NT2/D1 (cell line): Measurements from ENCODE around the gene CHMP4B.

Source experiments
- DNase-seq: peaks from one replicate; pipeline ENCODE4 v3.0.0-alpha.2; 2011; ENCODE audit warnings: low read depth, low spot score
- H3K27me3 ChIP-seq: 2 replicates; pipeline ENCODE4 v1.6.0; 2011; ENCODE audit warnings: mild to moderate bottlenecking; ENCODE audit not compliant: insufficient read length, insufficient read depth
- H3K36me3 ChIP-seq: 2 replicates; pipeline ENCODE4 v1.6.1; 2011; ENCODE audit warnings: mild to moderate bottlenecking, low read length, mixed read lengths; ENCODE audit not compliant: insufficient read depth, insufficient read length
- H3K4me1 ChIP-seq: 2 replicates; pipeline ENCODE4 v1.5.1; 2011; ENCODE audit not compliant: insufficient read depth, insufficient read length
- H3K4me3 ChIP-seq: 2 replicates; pipeline ENCODE4 v1.5.1; 2011; ENCODE audit warnings: low read depth; ENCODE audit not compliant: insufficient read length
- H3K9ac ChIP-seq: 2 replicates; pipeline ENCODE4 v1.6.0; 2011; ENCODE audit warnings: low read depth; ENCODE audit not compliant: insufficient read length
- H3K9me3 ChIP-seq: 2 replicates; pipeline ENCODE4 v1.5.1; 2011; ENCODE audit warnings: mild to moderate bottlenecking, low read length; ENCODE audit not compliant: insufficient read depth
- SUZ12 ChIP-seq: IDR thresholded peaks from 2 replicates; pipeline ENCODE4 v1.6.1; 2011; ENCODE audit not compliant: insufficient read length, insufficient read depth; ENCODE audit errors: extremely low read depth
- YY1 ChIP-seq: IDR thresholded peaks from 2 replicates; pipeline ENCODE4 v1.6.1; 2011; ENCODE audit not compliant: insufficient read length, insufficient read depth
- ZNF274 ChIP-seq: IDR thresholded peaks from 2 replicates; pipeline ENCODE4 v1.6.1; 2011; ENCODE audit warnings: mild to moderate bottlenecking, low read depth, low read length

Gene CHMP4B

GRCh38 chr20:33810885-33811775, at the start of gene CHMP4B:
TSS of gene CHMP4B (plus strand) at chr20:33811348. CDS start at chr20:33811469, 121 bp downstream.
- Histone ChIP-seq H3K9ac (peak within 1 kb of the TSS; percentile 97), H3K4me1 (no peaks in the 10 kb centered on the region), H3K9me3 (no peaks in the 10 kb centered on the region), H3K36me3 (peaks cover 24% of the 10 kb centered on the region), H3K4me3 (peak within 1 kb of the TSS; percentile 84), H3K27me3 (no peaks in the 10 kb centered on the region)
- no peak for TF ChIP-seq ZNF274
- no peak for TF ChIP-seq SUZ12
- TF ChIP-seq YY1, result no peak
- DNase-seq, result peak; percentile 97

GRCh38 chr20:33761698-33762250, 49.4 kb upstream of the CHMP4B start:
- H3K4me1 ChIP-seq, result no peaks in the 10 kb centered on the region
- H3K9ac ChIP-seq, result no peak overlapping the region
- DNase-seq, result no peak
- H3K9me3 ChIP-seq, result peaks cover 12% of the 10 kb centered on the region
- H3K36me3 ChIP-seq, result peaks cover 18% of the 10 kb centered on the region
- H3K4me3 ChIP-seq, result no peak overlapping the region
- TF ChIP-seq YY1, result no peak
- TF ChIP-seq SUZ12, result no peak
- no peak for TF ChIP-seq ZNF274
- H3K27me3 ChIP-seq, result no peaks in the 10 kb centered on the region

GRCh38 chr20:33765099-33765498, 46.0 kb upstream of the CHMP4B start:
- Histone ChIP-seq H3K27me3 (no peaks in the 10 kb centered on the region), H3K9me3 (no peaks in the 10 kb centered on the region), H3K9ac (no peak overlapping the region), H3K4me1 (no peaks in the 10 kb centered on the region), H3K4me3 (no peak overlapping the region), H3K36me3 (peaks cover 14% of the 10 kb centered on the region)
- TF ChIP-seq SUZ12, result no peak
- no peak for TF ChIP-seq YY1
- TF ChIP-seq ZNF274, result no peak
- no peak for DNase-seq

GRCh38 chr20:33765592-33765991, 45.6 kb upstream of the CHMP4B start:
- H3K4me3 ChIP-seq, result no peak overlapping the region
- TF ChIP-seq SUZ12 (no peak), ZNF274 (no peak), YY1 (no peak)
- no peaks in the 10 kb centered on the region for H3K9me3 ChIP-seq
- H3K9ac ChIP-seq, result no peak overlapping the region
- no peak for DNase-seq
- H3K27me3 ChIP-seq, result no peaks in the 10 kb centered on the region
- peaks cover 14% of the 10 kb centered on the region for H3K36me3 ChIP-seq
- no peaks in the 10 kb centered on the region for H3K4me1 ChIP-seq

GRCh38 chr20:33766686-33767085, 44.5 kb upstream of the CHMP4B start:
- peaks cover 11% of the 10 kb centered on the region for H3K36me3 ChIP-seq
- H3K9ac ChIP-seq, result no peak overlapping the region
- H3K4me1 ChIP-seq, result no peaks in the 10 kb centered on the region
- no peaks in the 10 kb centered on the region for H3K27me3 ChIP-seq
- TF ChIP-seq SUZ12, result no peak
- TF ChIP-seq ZNF274, result no peak
- no peak overlapping the region for H3K4me3 ChIP-seq
- DNase-seq, result no peak
- no peaks in the 10 kb centered on the region for H3K9me3 ChIP-seq

GRCh38 chr20:33767777-33768138, 43.4 kb upstream of the CHMP4B start:
- no peak for DNase-seq
- TF ChIP-seq SUZ12 (no peak), ZNF274 (no peak), YY1 (no peak)
- Histone ChIP-seq H3K4me3 (no peak overlapping the region), H3K9ac (no peak overlapping the region), H3K36me3 (peaks cover 8% of the 10 kb centered on the region), H3K4me1 (no peaks in the 10 kb centered on the region), H3K9me3 (no peaks in the 10 kb centered on the region), H3K27me3 (no peaks in the 10 kb centered on the region)

GRCh38 chr20:33769043-33769442, 42.1 kb upstream of the CHMP4B start:
- DNase-seq, result peak; percentile 36

More at GRCh38 chr20:33769043-33769442, 42.1 kb upstream of the CHMP4B start:
- Histone ChIP-seq H3K27me3 (no peaks in the 10 kb centered on the region), H3K36me3 (peaks cover 8% of the 10 kb centered on the region), H3K4me3 (no peak overlapping the region), H3K9me3 (no peaks in the 10 kb centered on the region), H3K4me1 (no peaks in the 10 kb centered on the region), H3K9ac (no peak overlapping the region)
- TF ChIP-seq ZNF274 (no peak), YY1 (no peak), SUZ12 (no peak)
